ENCODE measurements around the gene PSD4. TPM values are rescaled to one million over a fixed set of nuclear protein-coding genes. Genes with fewer than 3 reads are reported as not detected.
A peak's percentile ranks its signal among the peaks of the same experiment; 100 is the strongest.

Gene PSD4
- total and polyA plus RNA-seq, 10 donors, result 43.9 to 154 (median 88.1) TPM

GRCh38 chr2:113198790-113199612 is 25.2 kb downstream of the PSD4 start:
- intact Hi-C loops (cut with DNase I; ENCODE audit: low total_unique reads), result loop anchor here (5.0 kb wide), 1 partner anchor 62 kb away; no protein-coding TSS in a partner anchor

DNA sequence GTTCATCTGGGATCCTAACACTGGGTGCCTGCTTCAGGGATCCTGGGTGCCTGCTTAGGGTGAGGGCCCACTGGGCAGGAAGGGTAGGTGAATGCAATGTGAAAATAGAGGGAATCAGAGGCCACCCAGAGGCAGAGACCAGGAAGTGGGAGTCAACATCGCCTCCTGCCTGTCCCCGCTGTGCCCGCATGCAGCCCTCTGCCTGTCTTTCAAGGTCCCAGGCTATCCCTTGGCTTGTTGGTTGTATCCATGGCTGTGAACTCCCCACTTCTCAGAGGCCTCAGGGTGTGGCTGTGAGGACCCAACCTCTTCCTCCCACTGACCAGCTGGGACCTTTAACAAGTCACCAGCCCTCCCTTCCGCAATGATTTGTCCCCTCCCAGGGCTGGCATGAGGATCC is 26.5 kb downstream of the PSD4 start:
- no peaks in the 10 kb centered on the region for H3K9me3 ChIP-seq
- DNase-seq, result peak; percentile 65
- H3K4me1 ChIP-seq, result peaks cover 3 to 41% (median 24%) of the 10 kb centered on the region in 6 donors
- peak in 1 of 3 donors; percentile 8 for TF ChIP-seq POLR2AphosphoS5 (IDR thresholded peaks at IDR 0.05)
- no peak for TF ChIP-seq POLR2A (IDR thresholded peaks at IDR 0.05)
- TF ChIP-seq CTCF (IDR thresholded peaks at IDR 0.05 in 8 of 11, conservative IDR thresholded peaks at IDR 0.05 in 3 of 11), result no peak
- H3K4me3 ChIP-seq, result no peak overlapping the region
- intact Hi-C loops (cut with DNase I; ENCODE audit: low total_unique reads), result loop anchor here (5.0 to 10.0 kb wide), 2 partner anchors 55 to 167 kb away; no protein-coding TSS in a partner anchor
- H3K27me3 ChIP-seq (replicated peaks in 1 of 7), result no peaks in the 10 kb centered on the region
- WGBS, 5 donors, result 85 to 95% (median 91%) methylated on average over 2 to 4 of the region's 4 CpGs
- peaks cover 0 to 81% (median 61%) of the 10 kb centered on the region in 6 donors for H3K36me3 ChIP-seq
- H3K27ac ChIP-seq, result no peak overlapping the region

More at GRCh38 chr2:113198790-113199612, 25.2 kb downstream of the PSD4 start:
- DNase-seq, result peak; percentile 96
- peak overlapping the region; percentile 49 to 76 (median 59) for H3K4me3 ChIP-seq
- H3K27me3 ChIP-seq (replicated peaks in 1 of 7), result no peaks in the 10 kb centered on the region
- H3K4me1 ChIP-seq, result peaks cover 3 to 29% (median 17%) of the 10 kb centered on the region in 6 donors
- TF ChIP-seq CTCF (IDR thresholded peaks at IDR 0.05 in 8 of 11, conservative IDR thresholded peaks at IDR 0.05 in 3 of 11) (peak; percentile 80 to 99 (median 96)), POLR2A (IDR thresholded peaks at IDR 0.05) (no peak), POLR2AphosphoS5 (IDR thresholded peaks at IDR 0.05) (peak; percentile 67 to 84 (median 80))
- 12 to 35% (median 16%) methylated on average over 27 to 79 of the region's 79 CpGs for WGBS, 5 donors
- H3K27ac ChIP-seq, result peak overlapping the region; percentile 1 to 83 (median 72)
- H3K9me3 ChIP-seq, result no peaks in the 10 kb centered on the region
- H3K36me3 ChIP-seq, result peaks cover 0 to 93% (median 71%) of the 10 kb centered on the region in 6 donors

DNA sequence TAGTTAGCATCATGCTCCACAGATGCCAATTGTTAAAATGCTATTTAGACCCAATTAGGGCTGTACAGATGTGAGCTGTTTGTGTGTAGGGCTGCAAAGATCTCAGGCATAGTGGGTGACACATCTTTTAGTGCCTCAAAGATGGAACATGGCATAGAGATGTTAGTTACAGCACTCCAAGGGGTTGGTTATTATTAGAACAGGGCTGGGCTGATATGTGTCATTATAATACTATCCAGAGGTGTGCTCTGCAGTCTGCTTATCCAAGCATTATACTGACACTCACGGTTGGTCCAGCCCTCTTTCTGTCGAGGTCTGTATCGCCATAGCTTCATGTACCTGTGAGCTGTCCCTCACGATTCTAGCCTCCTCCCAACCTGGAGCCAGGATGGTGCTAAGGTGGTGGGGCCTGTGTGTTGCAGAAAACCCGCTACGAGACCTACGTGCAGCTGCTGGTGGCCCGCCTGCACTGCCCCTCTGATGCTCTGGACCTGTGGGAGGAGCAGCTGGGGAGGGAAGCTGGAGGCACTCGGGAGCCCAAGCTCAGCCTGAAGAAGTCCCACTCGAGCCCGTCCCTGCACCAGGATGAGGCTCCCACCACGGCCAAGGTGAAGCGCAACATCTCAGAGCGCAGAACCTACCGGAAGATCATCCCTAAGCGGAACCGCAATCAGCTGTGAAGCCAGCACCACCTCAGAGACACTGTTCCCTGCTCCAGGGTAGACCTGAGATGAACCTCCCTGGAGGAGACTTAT is 27.1 kb downstream of the PSD4 start:
- no peaks in the 10 kb centered on the region for H3K9me3 ChIP-seq
- no peak overlapping the region for H3K4me3 ChIP-seq
- WGBS, 5 donors, result 91 to 96% (median 94%) methylated on average over 10 to 17 of the region's 17 CpGs
- TF ChIP-seq POLR2AphosphoS5 (IDR thresholded peaks at IDR 0.05) (no peak), POLR2A (IDR thresholded peaks at IDR 0.05) (no peak), CTCF (IDR thresholded peaks at IDR 0.05 in 8 of 11, conservative IDR thresholded peaks at IDR 0.05 in 3 of 11) (no peak)
- intact Hi-C loops (cut with DNase I; ENCODE audit: low total_unique reads), result loop anchor here (5.0 to 10.0 kb wide), 2 partner anchors 54 to 166 kb away; no protein-coding TSS in a partner anchor
- DNase-seq, result peak; percentile 72
- H3K4me1 ChIP-seq, result peaks cover 3 to 42% (median 24%) of the 10 kb centered on the region in 6 donors
- H3K36me3 ChIP-seq, result peaks cover 0 to 74% (median 56%) of the 10 kb centered on the region in 6 donors
- H3K27me3 ChIP-seq (replicated peaks in 1 of 7), result no peaks in the 10 kb centered on the region
- no peak overlapping the region for H3K27ac ChIP-seq
